Activated B cell treated with CpG ODN at 0.5 μM for 24 hours (primary cell): ENCODE results near the gene DPF3. TPM values are rescaled to one million over a fixed set of nuclear protein-coding genes. Genes with fewer than 3 reads are reported as not detected.

Experiments used
- ATAC-seq: fragments of 200-7000 bp; cut with Tn5 transposase; one replicate; pipeline ENCODE4 v1.10.0; 2021; ENCODE audit warnings: low read depth, mild to moderate bottlenecking, moderate library complexity
- CTCF ChIA-PET: fragments of 350-600 bp; sonication (Branson Sonifier 250); formaldehyde crosslinking; loops from one replicate; lab custom pipeline; 2021; ENCODE audit warnings: antibody characterized with exemption; lab: Charles Lee
- POLR2A ChIA-PET: fragments of 350-600 bp; sonication (Branson Sonifier 250); formaldehyde crosslinking; loops from one replicate; lab custom pipeline; 2021; ENCODE audit warnings: antibody characterized with exemption; lab: Charles Lee
- DNase-seq: peaks from one replicate; pipeline ENCODE4 v3.0.0; 2022
- H3K27ac Mint-ChIP-seq: one replicate; pipeline ENCODE4 v1.8.0; 2020; ENCODE audit warnings: mixed read lengths
- H3K27me3 Mint-ChIP-seq: one replicate; pipeline ENCODE4 v1.8.0; 2021; ENCODE audit warnings: mixed read lengths
- H3K36me3 Mint-ChIP-seq: one replicate; pipeline ENCODE4 v1.8.0; 2021; ENCODE audit warnings: low read depth, mixed read lengths
- H3K4me1 Mint-ChIP-seq: one replicate; pipeline ENCODE4 v1.8.0; 2021; ENCODE audit warnings: mixed read lengths
- H3K4me3 Mint-ChIP-seq: one replicate; pipeline ENCODE4 v1.8.0; 2020; ENCODE audit warnings: mild to moderate bottlenecking, mixed read lengths
- H3K9me3 Mint-ChIP-seq: one replicate; pipeline ENCODE4 v1.8.0; 2020; ENCODE audit warnings: mixed read lengths
- intact Hi-C: fragments of 100-400 bp; cut with micrococcal nuclease; formaldehyde crosslinking; loops from one replicate; pipeline ENCODE4 v1.15.1; 2024
- total RNA-seq: library from RNA; stranded (reverse); gene quantifications from 2 replicates; pipeline ENCODE4 v1.2.3, GENCODE V29; 2022
- TF ChIP-seq, protein P1 (sequence below): fragments of 200-600 bp; IDR thresholded peaks from one replicate; pipeline ENCODE4 v1.8.0; 2022; ENCODE audit warnings: antibody characterized with exemption, mild to moderate bottlenecking

The DPF3 gene
- total RNA-seq, 1 donor from 2014 or later, result 3.5 TPM

DNA sequence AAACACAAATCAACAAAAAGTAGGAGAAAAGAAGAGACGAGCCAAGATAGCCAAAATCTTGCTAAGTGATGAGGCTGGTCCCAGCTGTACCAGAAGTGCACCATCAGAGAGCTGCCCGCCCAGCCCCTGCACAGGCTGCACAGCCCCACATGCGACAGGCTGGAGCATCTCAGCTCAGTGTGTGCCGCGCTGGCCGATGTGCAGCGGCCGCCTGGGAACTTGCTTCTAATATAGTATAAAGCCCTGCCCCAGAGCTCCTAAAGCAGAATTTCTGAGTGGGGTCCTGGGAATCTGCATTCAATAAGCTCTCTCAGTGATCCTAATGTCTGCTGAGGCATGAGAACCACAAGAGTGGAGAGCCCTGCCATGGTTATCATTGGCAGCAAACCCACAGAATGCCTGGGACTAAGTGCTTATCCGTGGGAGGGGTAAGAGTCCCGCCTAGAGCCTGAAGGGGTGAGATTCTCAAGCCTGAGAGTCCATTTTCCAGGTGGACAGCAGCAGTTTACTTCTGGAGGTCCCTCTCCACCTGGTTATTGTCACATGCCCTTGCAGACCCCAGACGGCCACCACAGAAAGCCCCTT lies 171.6 kb downstream of the DPF3 start:
- ChIA-PET POLR2A (no interaction called here), CTCF (no interaction called here)
- Mint-ChIP-seq H3K36me3 (peaks cover 24% of the 10 kb centered on the region), H3K9me3 (no peaks in the 10 kb centered on the region), H3K27me3 (no peaks in the 10 kb centered on the region), H3K4me1 (peaks cover 17% of the 10 kb centered on the region), H3K27ac (no peak overlapping the region), H3K4me3 (no peak overlapping the region)
- no peak for DNase-seq
- intact Hi-C loops, result no loop called here
- no peak for ATAC-seq
- TF ChIP-seq, protein P1, sequence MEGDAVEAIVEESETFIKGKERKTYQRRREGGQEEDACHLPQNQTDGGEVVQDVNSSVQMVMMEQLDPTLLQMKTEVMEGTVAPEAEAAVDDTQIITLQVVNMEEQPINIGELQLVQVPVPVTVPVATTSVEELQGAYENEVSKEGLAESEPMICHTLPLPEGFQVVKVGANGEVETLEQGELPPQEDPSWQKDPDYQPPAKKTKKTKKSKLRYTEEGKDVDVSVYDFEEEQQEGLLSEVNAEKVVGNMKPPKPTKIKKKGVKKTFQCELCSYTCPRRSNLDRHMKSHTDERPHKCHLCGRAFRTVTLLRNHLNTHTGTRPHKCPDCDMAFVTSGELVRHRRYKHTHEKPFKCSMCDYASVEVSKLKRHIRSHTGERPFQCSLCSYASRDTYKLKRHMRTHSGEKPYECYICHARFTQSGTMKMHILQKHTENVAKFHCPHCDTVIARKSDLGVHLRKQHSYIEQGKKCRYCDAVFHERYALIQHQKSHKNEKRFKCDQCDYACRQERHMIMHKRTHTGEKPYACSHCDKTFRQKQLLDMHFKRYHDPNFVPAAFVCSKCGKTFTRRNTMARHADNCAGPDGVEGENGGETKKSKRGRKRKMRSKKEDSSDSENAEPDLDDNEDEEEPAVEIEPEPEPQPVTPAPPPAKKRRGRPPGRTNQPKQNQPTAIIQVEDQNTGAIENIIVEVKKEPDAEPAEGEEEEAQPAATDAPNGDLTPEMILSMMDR, result no peak

DNA sequence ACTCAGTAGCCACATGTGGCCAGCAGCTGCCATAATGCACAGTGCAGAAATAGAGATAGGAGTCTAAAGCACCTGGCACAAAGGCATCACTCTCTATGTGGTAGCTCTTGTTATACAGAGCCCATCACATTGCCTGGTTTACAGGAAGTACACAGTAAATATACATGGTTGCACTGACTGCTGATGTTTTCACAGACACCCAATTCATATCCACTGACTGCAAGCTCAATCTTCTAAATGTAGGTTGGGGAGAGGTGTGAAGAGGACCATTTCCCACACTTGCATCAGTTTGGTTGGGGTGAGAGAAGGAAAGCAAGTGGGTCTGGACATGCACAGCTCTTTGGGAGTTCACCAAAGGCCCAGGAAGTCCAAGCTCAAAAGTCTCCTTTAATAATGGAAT lies 172.8 kb downstream of the DPF3 start:
- ChIA-PET CTCF (no interaction called here), POLR2A (no interaction called here)
- no peak for DNase-seq
- Mint-ChIP-seq H3K4me1 (peaks cover 29% of the 10 kb centered on the region), H3K9me3 (no peaks in the 10 kb centered on the region), H3K4me3 (no peak overlapping the region), H3K27me3 (no peaks in the 10 kb centered on the region), H3K36me3 (peaks cover 17% of the 10 kb centered on the region), H3K27ac (no peak overlapping the region)
- ATAC-seq, result no peak
- TF ChIP-seq, protein P1, result no peak
- intact Hi-C loops, result no loop called here

DNA sequence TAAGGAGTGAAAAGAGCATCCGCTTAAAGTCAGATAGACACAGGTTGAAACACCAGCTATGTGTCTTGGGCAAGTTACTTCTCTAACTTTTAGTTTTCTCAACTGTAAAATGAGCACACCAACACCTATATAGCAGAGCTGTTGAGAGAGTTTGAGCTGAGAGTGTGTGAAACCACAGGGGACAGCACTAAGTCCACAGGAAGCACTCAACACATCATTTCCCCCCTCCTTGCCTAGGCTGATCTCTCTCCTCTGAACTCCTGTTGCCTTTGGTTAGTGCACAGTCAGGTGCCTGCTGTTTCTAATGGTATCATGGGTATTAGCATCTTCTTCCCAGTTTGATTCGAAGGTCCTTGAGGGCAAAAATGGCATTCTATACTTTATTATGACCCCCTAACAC lies 176.7 kb downstream of the DPF3 start:
- Mint-ChIP-seq H3K9me3 (no peaks in the 10 kb centered on the region), H3K4me3 (no peak overlapping the region), H3K27ac (no peak overlapping the region), H3K36me3 (peaks cover 6% of the 10 kb centered on the region), H3K4me1 (peaks cover 63% of the 10 kb centered on the region), H3K27me3 (no peaks in the 10 kb centered on the region)
- TF ChIP-seq, protein P1, result no peak
- intact Hi-C loops, result loop anchor here (5.0 to 10.0 kb wide), 2 partner anchors 70 to 202 kb away; no protein-coding TSS in a partner anchor
- CTCF ChIA-PET, result interaction anchor here (0.9 kb wide), 1 partner anchor 201 kb away, joined by 3 read pairs; no protein-coding TSS in a partner anchor
- POLR2A ChIA-PET, result no interaction called here
- ATAC-seq, result no peak
- no peak for DNase-seq

DNA sequence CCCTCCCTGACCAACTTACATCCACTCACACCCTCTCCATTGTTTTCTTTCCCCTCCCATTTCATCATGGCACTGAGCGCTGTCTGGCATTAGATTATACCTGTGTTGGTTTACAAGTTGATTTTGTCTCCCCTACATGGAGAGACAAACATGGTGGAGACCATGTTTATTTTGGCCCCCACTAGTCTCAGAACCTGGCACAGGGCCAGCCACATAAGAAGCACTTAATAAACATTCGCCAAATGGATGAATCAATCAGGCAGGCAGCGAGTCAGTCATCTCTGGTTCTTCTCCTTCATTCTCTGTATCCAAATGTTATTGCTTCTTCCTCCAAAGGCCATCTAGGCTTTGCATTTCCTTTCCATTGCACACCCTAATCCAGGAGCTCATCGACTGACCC lies 177.4 kb downstream of the DPF3 start:
- intact Hi-C loops, result loop anchor here (5.0 to 10.0 kb wide), 2 partner anchors 71 to 202 kb away; no protein-coding TSS in a partner anchor
- H3K36me3 Mint-ChIP-seq, result peaks cover 10% of the 10 kb centered on the region
- peak overlapping the region; percentile 2 for H3K27ac Mint-ChIP-seq
- ChIA-PET POLR2A (no interaction called here), CTCF (interaction anchor here (0.9 kb wide), 1 partner anchor 200 kb away, joined by 3 read pairs; no protein-coding TSS in a partner anchor)
- DNase-seq (no peak), ATAC-seq (no peak)
- H3K4me1 Mint-ChIP-seq, result peaks cover 61% of the 10 kb centered on the region
- H3K27me3 Mint-ChIP-seq, result no peaks in the 10 kb centered on the region
- peak overlapping the region; percentile 39 for H3K4me3 Mint-ChIP-seq
- TF ChIP-seq, protein P1, result no peak
- H3K9me3 Mint-ChIP-seq, result no peaks in the 10 kb centered on the region

DNA sequence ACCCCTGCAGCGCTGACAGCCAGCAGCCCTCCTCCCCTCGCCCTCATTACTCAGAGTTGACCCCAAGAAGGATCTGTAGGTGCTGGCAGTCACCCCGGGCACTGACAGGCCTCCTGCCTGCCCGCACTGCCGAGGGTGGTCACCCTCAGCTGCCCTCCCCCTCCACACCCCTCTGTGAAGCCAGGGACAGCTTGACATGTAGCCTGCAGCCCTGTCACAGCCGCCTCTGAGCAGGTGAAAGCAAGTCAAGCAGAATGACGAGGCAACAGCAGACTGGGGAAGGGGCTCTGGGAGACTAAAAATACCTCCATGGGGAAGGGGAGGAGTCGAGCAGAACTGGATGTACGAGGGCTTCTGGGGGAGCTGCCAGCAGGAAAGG lies 178.1 kb downstream of the DPF3 start:
- Mint-ChIP-seq H3K36me3 (peaks cover 16% of the 10 kb centered on the region), H3K9me3 (no peaks in the 10 kb centered on the region), H3K4me3 (peak overlapping the region; percentile 19), H3K27ac (no peak overlapping the region), H3K4me1 (peaks cover 57% of the 10 kb centered on the region), H3K27me3 (no peaks in the 10 kb centered on the region)
- ChIA-PET POLR2A (interaction anchor here (2.3 kb wide), 1 partner anchor 197 kb away, joined by 7 read pairs; no protein-coding TSS in a partner anchor), CTCF (no interaction called here)
- no peak for DNase-seq
- ATAC-seq, result no peak
- intact Hi-C loops, result loop anchor here (5.0 to 10.0 kb wide), 2 partner anchors 71 to 201 kb away; no protein-coding TSS in a partner anchor
- TF ChIP-seq, protein P1, result no peak
